HTR-8/SVneo (cell line): Measurements from ENCODE around the gene SPTLC3.
"Not testable (repeated sequence)": the region's sequence is repeated elsewhere in the genome, so short reads cannot be mapped to it uniquely, and the experiment has no call there.

Source experiments
- DNase-seq: peaks from one replicate; pipeline ENCODE4 v3.0.0; 2011; ENCODE audit warnings: low spot score, mixed read lengths; ENCODE audit not compliant: insufficient read length
- FAIRE-seq: peaks from 2 replicates; lab custom pipeline; 2011; peaks lifted over from hg19 to GRCh38; lab: Jason Lieb, UNC

SPTLC3 gene

DNA sequence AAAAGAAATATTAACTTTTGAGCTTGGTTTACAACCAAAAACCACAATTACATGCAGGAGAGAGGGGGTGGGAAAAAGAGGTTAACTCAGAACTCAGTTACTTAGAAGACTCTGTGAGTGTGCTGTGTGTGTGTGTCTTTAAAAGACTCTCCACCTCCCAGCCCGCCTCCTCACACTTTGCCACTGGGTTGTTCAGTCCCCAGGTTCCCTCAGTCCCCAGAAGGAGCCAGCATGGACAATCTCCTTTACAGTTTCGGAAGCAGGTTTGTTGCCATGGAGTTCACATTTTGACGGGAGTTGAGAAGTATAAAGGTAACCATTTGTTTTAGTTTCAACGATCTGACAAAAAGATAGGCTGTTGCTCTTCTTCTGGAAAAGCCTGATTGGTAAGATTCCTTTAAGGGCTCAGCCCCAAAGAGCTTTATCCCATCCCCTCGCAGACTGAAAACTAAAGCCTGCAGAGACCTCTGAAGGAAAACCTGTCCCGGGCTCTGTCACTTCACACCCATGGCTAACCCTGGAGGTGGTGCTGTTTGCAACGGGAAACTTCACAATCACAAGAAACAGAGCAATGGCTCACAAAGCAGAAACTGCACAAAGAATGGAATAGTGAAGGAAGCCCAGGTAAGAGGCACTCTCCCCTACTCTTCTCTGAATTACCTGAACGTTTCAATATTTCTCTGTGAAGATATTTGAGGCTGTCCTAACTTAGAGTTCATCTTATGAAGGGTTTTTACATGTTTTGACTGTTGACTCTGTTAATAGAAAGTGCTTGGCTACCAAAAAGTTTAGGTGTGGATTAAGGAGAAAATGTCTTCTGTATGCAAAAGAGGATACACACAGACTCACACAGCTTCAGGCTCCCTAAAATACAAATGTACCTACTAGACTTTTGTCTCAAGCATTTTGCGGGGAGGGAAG lies at the start of gene SPTLC3:
TSS of gene SPTLC3 (plus strand) at position 212 of the 921 bp plus-strand sequence. CDS start at position 508, 296 bp downstream.
- DNase-seq, result no peak

GRCh38 chr20:12961725-12962124 lies 47.0 kb upstream of the SPTLC3 start:
- DNase-seq, result no peak
- FAIRE-seq, result no peak

More for the DNA sequence above, at the start of gene SPTLC3:
- no peak for FAIRE-seq

DNA sequence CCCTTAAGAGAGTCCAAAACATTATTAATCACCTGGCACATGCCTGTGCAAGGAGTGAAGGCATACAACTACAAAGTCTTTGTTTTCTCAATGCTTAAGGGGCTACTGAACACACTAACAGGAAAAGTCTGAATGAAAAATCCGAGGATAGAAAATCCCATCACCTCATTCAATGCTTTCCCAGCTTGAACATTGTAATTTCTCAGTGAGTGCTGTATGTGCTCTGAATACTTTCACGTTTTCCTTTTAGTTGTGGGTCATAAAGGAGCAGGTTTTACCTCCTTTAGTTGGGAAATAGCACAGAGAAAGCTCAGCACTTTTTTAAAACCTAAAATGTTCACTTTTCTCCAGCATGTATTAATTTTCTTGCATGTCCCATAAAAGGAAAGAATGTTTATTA lies 45.9 kb upstream of the SPTLC3 start:
- DNase-seq (no peak), FAIRE-seq (no peak)

- FAIRE-seq, result no peak
- DNase-seq, result no peak
Observed at GRCh38 chr20:12963416-12963815, 45.4 kb upstream of the SPTLC3 start.

- FAIRE-seq, result no peak
Observed at GRCh38 chr20:12965212-12965869, 43.4 kb upstream of the SPTLC3 start.

DNA sequence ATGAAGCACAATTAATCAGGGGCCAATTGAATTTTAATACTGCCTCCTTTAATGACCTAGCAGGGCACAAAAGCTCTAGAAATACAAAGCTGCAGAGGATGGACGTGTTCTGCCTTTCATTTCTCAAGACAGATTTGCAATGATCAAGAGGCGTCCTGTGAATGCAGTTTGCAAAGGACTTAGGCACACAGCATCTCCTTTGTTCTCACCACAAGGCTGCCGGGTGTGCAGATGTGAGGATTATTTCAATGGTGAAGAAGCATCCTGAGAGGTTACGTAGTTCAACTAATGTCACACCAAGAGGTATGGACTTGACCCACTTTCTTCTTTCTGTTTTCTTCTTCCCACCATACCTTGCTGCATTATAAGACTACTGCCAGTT lies 42.9 kb upstream of the SPTLC3 start:
- DNase-seq, result no peak
- no peak for FAIRE-seq

More at GRCh38 chr20:12965212-12965869, 43.4 kb upstream of the SPTLC3 start:
- DNase-seq, result no peak

DNA sequence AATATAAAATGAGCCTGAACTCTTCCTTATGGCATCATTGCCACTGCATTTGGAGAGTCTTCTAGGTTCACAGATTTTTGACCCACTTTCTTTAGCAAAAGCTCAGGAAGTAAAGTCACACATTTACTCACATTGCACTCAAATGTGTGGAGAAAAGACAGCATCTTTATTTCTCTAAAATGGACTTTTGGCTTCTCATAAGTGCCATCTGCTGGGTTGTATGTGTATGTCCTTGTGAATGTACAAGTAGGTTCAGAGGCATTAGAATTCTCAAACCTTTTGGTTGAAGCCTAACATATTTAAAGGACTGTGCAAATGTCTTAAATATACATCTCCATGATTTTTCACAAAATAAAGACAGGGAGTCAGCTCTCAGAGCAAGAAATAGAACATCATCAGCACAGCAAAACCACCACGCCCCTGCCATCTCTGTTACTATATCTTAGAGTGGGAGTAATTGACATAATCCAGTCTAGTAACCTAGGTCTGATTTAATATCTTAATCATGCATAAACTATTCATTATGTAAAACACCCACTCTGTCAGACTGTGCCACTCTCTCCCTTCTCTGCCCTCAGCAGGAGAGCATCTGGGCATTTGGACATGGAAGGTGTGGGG lies 42.2 kb upstream of the SPTLC3 start:
- FAIRE-seq, result no peak
- no peak for DNase-seq

DNA sequence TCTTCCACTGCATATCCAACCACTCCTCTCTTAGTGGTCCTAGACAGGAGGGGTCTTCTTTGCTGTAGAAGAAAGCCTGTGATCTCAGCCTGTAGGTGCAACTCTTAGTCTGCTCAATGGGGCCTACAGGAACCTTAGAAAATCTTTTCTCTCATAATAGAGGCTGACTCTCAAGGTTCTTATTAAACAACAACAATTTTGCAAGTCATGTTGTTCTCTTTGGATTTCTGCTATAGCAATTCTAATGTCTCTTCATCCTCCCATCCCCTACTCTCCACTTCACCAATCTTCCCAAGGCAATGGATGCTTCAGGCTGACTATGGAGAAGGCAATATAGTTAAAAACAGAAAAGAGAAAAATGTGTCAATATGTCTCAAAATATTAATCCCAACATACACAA lies 40.8 kb upstream of the SPTLC3 start:
- no peak for DNase-seq
- no peak for FAIRE-seq

GRCh38 chr20:12968472-12968871 lies 40.3 kb upstream of the SPTLC3 start:
- DNase-seq (no peak), FAIRE-seq (no peak)

- DNase-seq, result no peak
- FAIRE-seq, result no peak
Observed at GRCh38 chr20:12969071-12969669, 39.6 kb upstream of the SPTLC3 start.

DNA sequence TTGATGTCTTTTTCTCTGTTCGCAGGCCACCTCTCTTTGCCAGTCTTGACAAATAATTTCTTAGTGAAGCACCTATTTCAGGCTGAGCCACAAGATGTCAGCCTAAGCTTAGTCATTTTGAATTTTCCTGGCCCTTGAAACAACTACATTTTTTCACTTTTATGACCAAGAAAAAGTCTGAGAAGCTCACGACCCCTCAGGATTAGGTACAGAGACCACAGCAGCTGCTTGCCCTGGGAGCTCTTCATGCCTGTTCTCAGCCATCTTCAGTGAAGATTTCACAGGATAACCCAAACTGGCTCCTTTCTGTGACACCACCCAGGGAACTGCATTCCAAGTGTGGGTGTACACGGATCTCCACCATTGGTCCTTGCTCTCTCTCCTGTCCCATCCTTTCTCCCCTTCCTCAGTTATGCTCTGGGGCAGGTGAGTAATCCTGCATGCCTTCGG lies 38.4 kb upstream of the SPTLC3 start:
- DNase-seq (no peak), FAIRE-seq (no peak)

DNA sequence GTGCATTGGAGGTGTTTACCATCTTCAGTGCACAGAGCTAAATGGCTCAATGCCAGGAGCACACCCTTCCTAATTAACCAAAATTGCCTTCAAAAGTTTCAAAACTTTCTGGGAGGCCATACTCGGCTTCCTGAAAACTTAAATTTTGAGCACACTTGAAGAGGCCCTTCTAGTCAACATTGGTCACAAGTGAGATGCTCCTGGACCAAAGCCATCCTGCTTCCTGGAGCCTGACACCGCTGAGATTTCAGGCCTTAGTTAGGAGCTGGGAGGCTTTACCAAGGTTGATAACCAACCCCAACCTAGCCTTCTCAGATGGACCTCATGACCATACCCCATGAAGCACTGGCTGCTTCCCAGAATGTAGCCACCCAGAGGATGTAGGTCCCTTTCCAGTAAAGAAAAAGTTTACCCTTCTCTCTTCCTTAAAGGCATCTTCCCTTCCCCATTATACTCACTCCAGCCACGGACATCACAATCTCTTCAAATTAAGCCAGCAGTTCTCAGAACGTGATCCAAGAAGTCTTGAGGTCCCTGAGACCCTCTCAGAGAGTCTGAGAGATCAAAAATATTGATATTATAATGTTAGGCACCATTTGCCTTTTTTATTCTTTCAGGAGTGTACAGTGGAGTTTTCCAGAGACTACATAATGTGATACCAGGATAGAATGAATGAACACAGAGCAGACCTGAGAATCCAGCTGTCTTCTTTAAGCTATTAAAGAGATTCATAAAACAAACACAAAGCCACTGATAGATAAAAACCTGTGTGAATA lies 32.8 kb upstream of the SPTLC3 start:
- DNase-seq, result no peak
- no peak for FAIRE-seq

GRCh38 chr20:12976720-12977309 lies 32.0 kb upstream of the SPTLC3 start:
- DNase-seq, result no peak
- FAIRE-seq, result no peak

GRCh38 chr20:12977328-12978125 lies 31.2 kb upstream of the SPTLC3 start:
- DNase-seq (no peak), FAIRE-seq (no peak)

DNA sequence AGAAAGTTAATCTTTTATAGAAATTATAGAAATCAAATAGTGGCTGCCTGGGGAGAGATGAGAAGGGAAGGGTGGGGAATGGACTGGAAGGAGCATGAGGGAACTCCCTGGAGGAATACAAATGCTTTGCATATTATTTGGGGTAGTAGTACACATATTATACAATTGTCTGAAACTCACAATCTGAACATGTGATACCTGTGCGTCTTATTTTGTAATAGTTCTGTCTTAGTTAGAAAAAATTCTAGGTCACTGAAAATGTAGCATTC lies 30.7 kb upstream of the SPTLC3 start:
- DNase-seq (no peak), FAIRE-seq (no peak)

GRCh38 chr20:12978613-12979495 lies 29.9 kb upstream of the SPTLC3 start:
- DNase-seq, result no peak
- FAIRE-seq, result no peak

- FAIRE-seq, DNase-seq: not testable (repeated sequence)
Observed at GRCh38 chr20:12979713-12980112, 29.1 kb upstream of the SPTLC3 start.

GRCh38 chr20:12982098-12982497 lies 26.7 kb upstream of the SPTLC3 start:
- DNase-seq, result no peak

More at GRCh38 chr20:12982098-12982497, 26.7 kb upstream of the SPTLC3 start:
- FAIRE-seq, result no peak
